ENCODE results near the gene FLVCR2.
"Not testable (repeated sequence)": the region's sequence is repeated elsewhere in the genome, so short reads cannot be mapped to it uniquely, and the experiment has no call there.

Gene FLVCR2

GRCh38 chr14:75673345-75674035 is 95.1 kb downstream of the FLVCR2 start:
- DNase-seq, result no peak

- DNase-seq, result no peak
Observed at GRCh38 chr14:75675265-75675960, 97.0 kb downstream of the FLVCR2 start.

- no peak for DNase-seq
Observed at GRCh38 chr14:75685910-75686309, 107.5 kb downstream of the FLVCR2 start.

GRCh38 chr14:75689012-75689411 is 110.6 kb downstream of the FLVCR2 start:
- no peak for DNase-seq

GRCh38 chr14:75690010-75690409 is 111.6 kb downstream of the FLVCR2 start:
- no peak for DNase-seq

GRCh38 chr14:75695025-75695424 is 116.6 kb downstream of the FLVCR2 start:
- DNase-seq, result not testable (repeated sequence)

- no peak for DNase-seq
Observed at GRCh38 chr14:75697386-75697785, 119.0 kb downstream of the FLVCR2 start.

Data from stimulated activated CD4-positive, alpha-beta T cell treated with anti-CD3 and anti-CD28 coated beads, Interleukin-4, amount 100 ng/mL, for 4 hours (primary cell).